HCEC 1CT (cell line): ENCODE measurements around the gene GAB3.
A peak's percentile ranks its signal among the peaks of the same experiment; 100 is the strongest.
"Not testable (repeated sequence)": the region's sequence is repeated elsewhere in the genome, so short reads cannot be mapped to it uniquely, and the experiment has no call there.

Experiments used
- DNase-seq: peaks from one replicate; pipeline ENCODE4 v3.0.0-alpha.2; 2017

Gene GAB3

GRCh38 chrX:154718616-154719015 lies 32.3 kb downstream of the GAB3 start:
- no peak for DNase-seq

GRCh38 chrX:154717824-154718223 lies 33.1 kb downstream of the GAB3 start:
- DNase-seq, result no peak

- no peak for DNase-seq
These were observed 35.1 kb downstream of the GAB3 start for GRCh38 chrX:154715825-154716224.

GRCh38 chrX:154714925-154715324 lies 36.0 kb downstream of the GAB3 start:
- DNase-seq, result no peak

- DNase-seq, result peak; percentile 66
These were observed 37.8 kb downstream of the GAB3 start for GRCh38 chrX:154712781-154713740.

GRCh38 chrX:154711264-154711663 lies 39.6 kb downstream of the GAB3 start:
- no peak for DNase-seq

- DNase-seq, result no peak
These were observed 40.6 kb downstream of the GAB3 start for GRCh38 chrX:154710309-154710708.

DNA sequence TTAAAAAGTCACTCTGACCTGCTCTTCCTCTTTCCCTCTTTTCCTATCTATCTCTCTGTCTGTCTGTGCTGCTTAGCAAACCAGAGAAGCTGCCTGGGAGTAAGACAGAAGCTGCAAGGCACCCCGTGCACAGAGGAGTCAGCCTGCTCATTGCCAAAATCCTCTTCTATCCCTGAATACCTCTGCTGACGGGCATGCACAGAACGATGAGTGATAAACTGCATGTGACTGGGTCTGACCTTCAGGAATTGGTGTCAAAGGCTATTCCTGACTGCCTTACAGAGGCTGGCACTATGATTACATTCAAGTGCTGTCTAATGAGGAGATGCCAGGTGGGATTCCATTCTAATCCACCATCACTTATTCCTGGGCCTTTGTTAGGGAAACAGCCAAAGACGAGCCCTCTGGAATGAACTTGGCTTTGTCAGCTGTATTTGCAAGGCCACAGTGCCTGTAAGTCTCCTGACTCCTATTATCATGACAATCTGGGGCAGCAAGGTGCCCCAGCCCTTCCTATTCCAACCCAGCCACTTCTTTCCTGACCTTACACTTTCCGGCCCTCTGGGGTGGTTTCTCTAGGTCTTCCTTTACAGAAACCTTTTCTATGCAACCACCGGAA lies 52.1 kb downstream of the GAB3 start:
- no peak for DNase-seq

DNA sequence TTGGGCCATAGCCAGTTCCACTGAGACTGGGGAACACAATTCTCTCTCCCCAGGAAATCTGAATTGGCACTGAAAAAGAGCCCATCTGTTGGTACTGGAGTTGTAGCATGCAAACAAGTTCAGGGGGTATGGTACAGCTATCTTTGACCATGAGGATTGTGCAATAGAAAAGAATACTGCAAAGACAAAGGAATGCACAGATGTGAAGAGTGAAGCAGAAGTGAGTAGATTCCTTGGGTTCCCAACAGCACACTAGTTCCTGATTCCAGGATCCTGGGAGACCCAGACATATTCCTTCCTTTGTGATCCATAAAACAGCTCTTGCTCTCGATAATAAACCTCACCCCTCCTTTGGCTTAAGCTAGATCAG lies 54.2 kb downstream of the GAB3 start:
- peak; percentile 44 for DNase-seq

DNA sequence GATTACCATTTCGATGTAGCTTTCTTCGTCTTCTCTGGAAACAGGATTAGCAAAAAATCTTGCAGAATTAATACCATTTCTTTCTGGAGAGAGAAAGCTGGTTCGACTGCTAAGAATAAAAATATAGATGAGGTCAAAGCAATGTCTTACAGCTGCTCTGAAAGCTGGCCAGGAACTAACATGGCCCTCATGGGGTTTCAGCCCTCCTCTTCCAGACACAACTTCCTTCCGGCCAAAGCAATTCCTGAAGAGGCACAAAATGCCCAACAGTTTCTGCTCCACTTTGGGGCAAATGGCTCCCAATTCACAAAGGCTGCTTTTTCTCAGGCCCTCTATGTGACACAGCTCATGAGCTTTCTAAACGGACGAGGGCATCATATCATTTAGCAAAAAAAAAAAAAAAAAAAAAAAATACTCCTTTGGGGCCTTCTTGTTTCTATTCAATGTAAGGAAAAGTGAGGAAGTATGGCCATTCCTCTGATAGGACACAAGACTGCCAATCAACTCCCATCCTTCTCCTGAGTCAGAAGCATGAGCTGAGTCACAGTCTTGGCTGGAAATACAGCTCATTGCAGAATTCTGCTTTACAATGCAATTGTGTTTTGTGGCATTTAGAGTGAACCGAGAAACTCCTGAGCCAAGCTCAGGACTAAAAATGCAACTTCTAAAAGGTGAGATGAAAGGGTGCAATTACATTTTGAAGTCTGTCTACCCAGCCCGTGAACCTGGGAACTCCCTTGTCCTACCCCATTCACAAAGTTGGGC lies 54.8 kb downstream of the GAB3 start:
- peak; percentile 80 for DNase-seq

- DNase-seq, result no peak
These were observed 57.5 kb downstream of the GAB3 start for GRCh38 chrX:154693394-154693793.

GRCh38 chrX:154690438-154690837 lies 60.4 kb downstream of the GAB3 start:
- not testable (repeated sequence) for DNase-seq

GRCh38 chrX:154672084-154672483 lies 78.8 kb downstream of the GAB3 start:
- DNase-seq, result not testable (repeated sequence)

GRCh38 chrX:154670848-154671247 lies 80.0 kb downstream of the GAB3 start:
- not testable (repeated sequence) for DNase-seq

DNA sequence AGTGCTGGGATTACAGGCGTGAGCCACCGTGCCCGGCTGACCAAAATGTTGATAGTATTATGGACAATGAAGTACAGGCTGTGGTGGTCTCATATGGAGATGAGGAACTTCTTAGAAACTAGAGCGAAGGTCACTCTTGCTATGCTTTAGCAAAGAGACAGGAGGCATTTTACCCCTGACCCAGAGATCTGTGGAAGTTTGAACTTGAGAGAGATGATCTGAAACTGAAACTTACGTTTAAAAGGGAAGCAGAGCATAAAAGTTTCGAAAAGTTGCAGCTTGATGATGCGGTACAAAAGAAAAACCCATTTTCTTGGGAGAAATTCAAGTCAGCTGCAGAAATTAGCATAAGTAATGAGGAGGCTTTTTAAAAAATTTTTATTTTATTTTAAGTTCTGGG lies 89.0 kb downstream of the GAB3 start:
- no peak for DNase-seq

- DNase-seq, result no peak
These were observed 89.7 kb downstream of the GAB3 start for GRCh38 chrX:154661170-154661569.

GRCh38 chrX:154660541-154660940 lies 90.3 kb downstream of the GAB3 start:
- DNase-seq, result no peak

GRCh38 chrX:154658957-154659356 lies 91.9 kb downstream of the GAB3 start:
- DNase-seq, result no peak

- no peak for DNase-seq
These were observed 92.7 kb downstream of the GAB3 start for GRCh38 chrX:154658187-154658586.

GRCh38 chrX:154657226-154657805 lies 93.6 kb downstream of the GAB3 start:
- no peak for DNase-seq

GRCh38 chrX:154655786-154656185 lies 95.1 kb downstream of the GAB3 start:
- no peak for DNase-seq

GRCh38 chrX:154655346-154655745 lies 95.5 kb downstream of the GAB3 start:
- DNase-seq, result no peak

GRCh38 chrX:154654925-154655324 lies 96.0 kb downstream of the GAB3 start:
- DNase-seq, result no peak
